CD4-positive, alpha-beta T cell treated with Interleukin-6 at 100 ng/mL for 8 hours (primary cell): ENCODE data around the gene CD7.

Source experiments
- DNase-seq: peaks from one replicate; pipeline ENCODE4 v3.0.0-alpha.2; 2020; ENCODE audit warnings: mixed read lengths, low spot score

Gene CD7

GRCh38 chr17:82278308-82278707, 39.1 kb downstream of the CD7 start:
- no peak for DNase-seq

- DNase-seq = no peak
These were observed 39.6 kb downstream of the CD7 start for GRCh38 chr17:82277851-82278250.

GRCh38 chr17:82276938-82277337, 40.5 kb downstream of the CD7 start:
- no peak for DNase-seq

GRCh38 chr17:82275326-82275725, 42.1 kb downstream of the CD7 start:
- no peak for DNase-seq

- no peak for DNase-seq
These were observed 43.0 kb downstream of the CD7 start for GRCh38 chr17:82274134-82275020.

- DNase-seq = peak; percentile 88
These were observed 43.9 kb downstream of the CD7 start, which contains the start of gene CSNK1D for GRCh38 chr17:82273327-82274133. Gene CSNK1D, minus strand, starts transcription at chr17:82273700. Its CDS starts 319 bp downstream, at chr17:82273381.

- peak; percentile 40 for DNase-seq
These were observed 44.7 kb downstream of the CD7 start for GRCh38 chr17:82272495-82273326.

GRCh38 chr17:82271401-82271800, 46.0 kb downstream of the CD7 start:
- DNase-seq = no peak

GRCh38 chr17:82270651-82271050, 46.8 kb downstream of the CD7 start:
- DNase-seq = no peak

- DNase-seq = no peak
These were observed 47.4 kb downstream of the CD7 start for GRCh38 chr17:82269882-82270500.

GRCh38 chr17:82269138-82269881, 48.1 kb downstream of the CD7 start:
- no peak for DNase-seq

GRCh38 chr17:82267575-82268379, 49.6 kb downstream of the CD7 start:
- DNase-seq = peak; percentile 15

GRCh38 chr17:82266142-82266541, 51.3 kb downstream of the CD7 start:
- no peak for DNase-seq
